ENCODE measurements around the gene FAM180A. TPM values are rescaled to one million over a fixed set of nuclear protein-coding genes. Genes with fewer than 3 reads are reported as not detected.

Gene FAM180A
- total and polyA plus RNA-seq, 4 donors, result 0.19 to 10.5 (median 5.6) TPM

DNA sequence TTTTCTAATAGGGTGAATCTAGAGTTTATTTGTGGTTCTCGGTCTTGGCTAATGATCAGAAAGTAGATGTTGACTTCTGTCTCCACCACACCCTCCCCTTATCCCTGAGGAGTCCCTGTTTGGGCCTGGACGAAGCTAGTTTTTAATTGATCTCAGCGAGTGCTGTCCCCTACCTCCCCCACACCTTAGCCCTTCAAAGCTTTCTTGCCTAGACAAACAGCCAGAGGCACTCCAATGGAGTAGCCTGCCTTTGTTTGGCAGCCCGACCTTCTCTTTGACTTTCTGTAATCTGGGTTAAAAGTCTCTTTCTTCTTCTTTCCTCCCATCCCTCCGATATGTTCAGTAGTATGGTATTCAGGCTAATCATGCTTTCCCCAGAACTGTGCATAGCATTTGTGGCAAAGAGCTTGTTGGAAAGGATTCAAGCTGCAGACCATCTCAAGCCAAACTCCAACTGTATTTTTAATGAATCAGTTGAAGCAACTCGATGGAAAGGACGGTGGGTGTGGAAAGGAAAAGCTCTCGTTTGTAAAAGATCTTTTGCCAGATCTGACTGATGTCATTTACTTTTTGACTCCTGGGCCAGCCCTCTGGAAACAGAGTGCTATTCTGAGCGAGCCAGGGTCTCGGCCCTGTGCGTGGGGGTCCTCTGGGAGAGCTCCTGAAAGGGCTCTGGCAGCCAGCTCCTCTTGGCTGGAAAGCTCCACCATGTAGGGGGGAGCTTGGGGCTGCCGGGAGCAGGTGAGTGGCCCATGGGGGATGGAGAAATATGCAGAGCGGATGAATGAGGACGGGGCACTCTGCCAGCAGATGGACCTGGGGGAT is 4.5 kb downstream of the FAM180A start:
- DNase-seq (ENCODE audit: low spot score), result no peak
- Histone ChIP-seq H3K9me3 (ENCODE audit: control insufficient read depth in 4 of 4, low read length in 3 of 4) (no peaks in the 10 kb centered on the region), H3K9ac (ENCODE audit: low read depth in 1 of 2, low read length in 2 of 2) (no peak overlapping the region), H3K27me3 (ENCODE audit: control insufficient read depth in 4 of 4, insufficient read depth in 4 of 4, low read length in 3 of 4) (no peaks in the 10 kb centered on the region), H3K36me3 (ENCODE audit: control insufficient read depth in 4 of 4, insufficient read depth in 3 of 4, low read depth in 1 of 4, low read length in 3 of 4) (no peaks in the 10 kb centered on the region), H3K4me3 (ENCODE audit: low read depth in 1 of 3, low read length in 3 of 3) (no peak overlapping the region), H3K4me1 (ENCODE audit: control insufficient read depth in 4 of 4, insufficient read depth in 4 of 4, low read length in 3 of 4) (no peaks in the 10 kb centered on the region), H3K27ac (ENCODE audit: low read depth in 1 of 2, low read length in 2 of 2) (peak overlapping the region in 1 of 2 donors; percentile 31)
- TF ChIP-seq ZBTB33 (IDR thresholded peaks at IDR 0.05) (no peak), EGR1 (IDR thresholded peaks at IDR 0.05; ENCODE audit: low read depth in 2 of 2) (no peak), JUND (IDR thresholded peaks at IDR 0.05) (no peak), RXRA (IDR thresholded peaks at IDR 0.05) (no peak), SP1 (IDR thresholded peaks at IDR 0.05) (no peak), FOXA1 (IDR thresholded peaks at IDR 0.05) (no peak), FOXA2 (IDR thresholded peaks at IDR 0.05) (no peak), HNF4G (IDR thresholded peaks at IDR 0.05) (no peak), HNF4A (conservative IDR thresholded peaks at IDR 0.05) (no peak), RAD21 (IDR thresholded peaks at IDR 0.05) (no peak), CTCF (IDR thresholded peaks at IDR 0.05; ENCODE audit: low read depth, low read length, missing input control) (no peak), TAF1 (conservative IDR thresholded peaks at IDR 0.05) (no peak), REST (IDR thresholded peaks at IDR 0.05) (no peak), YY1 (IDR thresholded peaks at IDR 0.05) (no peak)
- TF ChIP-seq, protein P1, sequence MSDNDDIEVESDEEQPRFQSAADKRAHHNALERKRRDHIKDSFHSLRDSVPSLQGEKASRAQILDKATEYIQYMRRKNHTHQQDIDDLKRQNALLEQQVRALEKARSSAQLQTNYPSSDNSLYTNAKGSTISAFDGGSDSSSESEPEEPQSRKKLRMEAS (IDR thresholded peaks at IDR 0.05), result no peak
- WGBS, result 50% methylated on average over 14 of the region's 14 CpGs

GRCh38 chr7:135742371-135742770 is 6.2 kb downstream of the FAM180A start:
- WGBS, result 73% methylated on average over 4 of the region's 4 CpGs
- Histone ChIP-seq H3K36me3 (ENCODE audit: control insufficient read depth in 4 of 4, insufficient read depth in 3 of 4, low read depth in 1 of 4, low read length in 3 of 4) (no peaks in the 10 kb centered on the region), H3K4me1 (ENCODE audit: control insufficient read depth in 4 of 4, insufficient read depth in 4 of 4, low read length in 3 of 4) (no peaks in the 10 kb centered on the region), H3K9me3 (ENCODE audit: control insufficient read depth in 4 of 4, low read length in 3 of 4) (no peaks in the 10 kb centered on the region), H3K9ac (ENCODE audit: low read depth in 1 of 2, low read length in 2 of 2) (no peak overlapping the region), H3K4me3 (ENCODE audit: low read depth in 1 of 3, low read length in 3 of 3) (no peak overlapping the region), H3K27me3 (ENCODE audit: control insufficient read depth in 4 of 4, insufficient read depth in 4 of 4, low read length in 3 of 4) (no peaks in the 10 kb centered on the region), H3K27ac (ENCODE audit: low read depth in 1 of 2, low read length in 2 of 2) (no peak overlapping the region)
- TF ChIP-seq SP1 (IDR thresholded peaks at IDR 0.05), result no peak
- no peak for TF ChIP-seq GABPA (IDR thresholded peaks at IDR 0.05 in 1 of 2, conservative IDR thresholded peaks at IDR 0.05 in 1 of 2)
- TF ChIP-seq, protein P1 (IDR thresholded peaks at IDR 0.05), result no peak
- no peak for TF ChIP-seq HNF4G (IDR thresholded peaks at IDR 0.05)
- no peak for TF ChIP-seq JUND (IDR thresholded peaks at IDR 0.05)
- DNase-seq (ENCODE audit: low spot score), result no peak

All from liver (tissue), 9 donors.